GM15510 (cell line): ENCODE data around the gene RERE.

Experiments used
- POLR2A ChIP-seq: IDR thresholded peaks from 3 replicates; pipeline ENCODE4 v1.6.1; 2011; ENCODE audit warnings: borderline replicate concordance; ENCODE audit not compliant: insufficient read length; ENCODE audit errors: extremely low read depth

Gene RERE

DNA sequence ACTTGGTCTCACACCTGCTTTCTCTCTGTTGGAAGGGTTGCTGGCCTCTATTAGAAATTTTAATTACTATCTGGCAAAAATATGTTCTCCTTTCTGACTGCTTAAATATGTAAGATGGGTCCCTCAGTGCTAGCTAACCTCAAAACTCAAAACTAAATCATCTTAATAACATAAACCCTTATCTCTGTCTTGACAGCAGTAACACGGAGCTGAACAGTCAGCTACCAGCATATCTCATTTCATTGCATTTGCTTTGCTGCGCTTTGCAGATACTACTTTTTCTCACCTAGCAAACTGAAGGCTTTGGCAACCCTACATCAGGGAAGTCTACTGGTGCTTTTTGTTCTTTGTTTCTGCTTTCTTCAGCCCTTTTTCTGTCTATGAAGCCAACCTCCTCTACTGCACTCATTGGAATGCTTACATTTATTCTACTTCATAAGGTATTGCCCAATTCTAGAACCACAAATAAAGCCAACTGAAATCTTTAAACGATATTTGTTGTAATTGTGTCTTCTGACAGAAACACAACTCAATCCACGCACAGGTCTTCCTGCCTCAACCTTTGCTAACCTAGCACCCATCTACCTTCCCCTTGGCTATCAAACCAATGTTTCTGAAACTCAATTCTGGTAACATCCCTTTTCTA lies 95.6 kb downstream of the RERE start:
- no peak for TF ChIP-seq POLR2A

GRCh38 chr1:8720347-8720746 lies 97.1 kb downstream of the RERE start:
- TF ChIP-seq POLR2A, result no peak

GRCh38 chr1:8718850-8719361 lies 98.5 kb downstream of the RERE start:
- no peak for TF ChIP-seq POLR2A

GRCh38 chr1:8717148-8717547 lies 100.3 kb downstream of the RERE start:
- no peak for TF ChIP-seq POLR2A

DNA sequence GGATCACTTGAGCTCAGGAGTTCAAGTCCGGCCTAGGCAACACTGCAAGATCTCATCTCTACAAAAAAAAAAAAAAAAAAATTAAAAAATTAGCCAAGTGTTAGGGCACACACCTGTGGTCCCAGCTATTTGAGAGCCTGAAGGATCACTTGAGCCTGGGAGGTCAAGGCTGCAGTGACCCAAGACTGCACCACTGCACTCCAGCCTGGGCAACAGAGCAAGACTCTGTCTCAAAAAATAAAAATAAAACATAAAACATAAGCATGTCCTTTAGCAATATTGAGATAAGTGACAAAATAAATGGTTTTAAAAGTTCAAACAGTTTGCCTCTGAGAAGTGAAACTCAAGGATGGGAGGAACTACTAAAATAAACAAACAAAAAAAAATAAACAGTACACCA lies 101.2 kb downstream of the RERE start:
- TF ChIP-seq POLR2A, result no peak

GRCh38 chr1:8714173-8714572 lies 103.3 kb downstream of the RERE start:
- TF ChIP-seq POLR2A, result no peak

GRCh38 chr1:8712413-8713231 lies 104.8 kb downstream of the RERE start:
- TF ChIP-seq POLR2A, result no peak

- TF ChIP-seq POLR2A, result no peak
Measured at GRCh38 chr1:8711873-8712412, 105.5 kb downstream of the RERE start.

DNA sequence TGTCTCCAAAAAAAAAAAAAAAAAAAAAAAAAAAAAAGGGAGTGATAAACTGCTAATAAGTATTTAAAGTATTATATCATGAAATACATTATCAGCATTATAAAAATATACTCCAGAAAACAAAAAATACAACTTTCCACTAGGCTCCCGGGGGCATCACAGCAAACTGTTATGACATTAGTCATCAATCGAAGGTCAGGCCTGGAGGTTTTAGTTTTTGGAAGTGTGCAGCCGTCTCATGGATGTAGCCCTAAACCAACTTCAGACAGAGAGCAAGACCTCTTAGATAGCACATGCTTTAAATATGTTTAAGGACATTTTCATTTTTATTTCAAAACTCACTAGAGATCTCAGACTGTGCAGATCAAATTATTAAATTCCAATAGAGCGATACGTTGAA lies 106.3 kb downstream of the RERE start:
- TF ChIP-seq POLR2A, result no peak

DNA sequence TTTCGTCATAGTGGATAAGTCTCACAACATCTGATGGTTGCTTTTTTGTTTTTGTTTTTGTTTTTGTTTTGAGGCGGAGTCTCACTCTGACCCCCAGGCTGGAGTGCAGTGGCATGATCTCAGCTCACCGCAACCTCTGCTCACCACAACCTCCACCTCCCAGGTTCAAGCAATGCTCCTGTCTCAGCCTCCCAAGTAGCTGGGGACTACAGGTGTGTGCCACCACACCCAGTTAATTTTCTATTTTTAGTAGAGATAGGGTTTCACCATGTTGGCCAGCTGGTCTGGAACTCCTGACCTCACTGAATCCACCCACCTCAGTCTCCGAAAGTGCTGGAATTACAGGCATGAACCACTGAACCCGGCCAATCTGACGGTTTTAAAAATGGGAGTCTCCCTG lies 109.2 kb downstream of the RERE start:
- no peak for TF ChIP-seq POLR2A

DNA sequence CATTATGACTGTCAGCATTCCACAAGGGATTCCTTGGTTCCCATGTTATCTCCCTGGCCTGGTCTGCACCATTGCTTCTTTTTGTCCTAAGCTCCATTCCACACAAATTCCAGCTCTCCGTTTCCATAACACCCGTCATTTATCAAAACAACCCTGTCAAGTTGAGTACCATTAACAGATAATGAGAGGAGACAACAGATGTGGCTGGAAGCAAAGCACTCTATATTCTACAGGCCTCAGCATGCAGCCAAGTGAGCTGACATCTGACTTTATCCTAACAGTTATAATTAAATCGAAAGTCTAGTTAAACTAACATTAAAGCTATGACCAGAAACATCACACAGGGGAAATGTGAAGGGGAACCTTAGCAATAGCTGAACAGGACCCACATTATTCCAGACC lies 110.4 kb downstream of the RERE start:
- no peak for TF ChIP-seq POLR2A

GRCh38 chr1:8706291-8706690 lies 111.1 kb downstream of the RERE start:
- TF ChIP-seq POLR2A, result no peak

DNA sequence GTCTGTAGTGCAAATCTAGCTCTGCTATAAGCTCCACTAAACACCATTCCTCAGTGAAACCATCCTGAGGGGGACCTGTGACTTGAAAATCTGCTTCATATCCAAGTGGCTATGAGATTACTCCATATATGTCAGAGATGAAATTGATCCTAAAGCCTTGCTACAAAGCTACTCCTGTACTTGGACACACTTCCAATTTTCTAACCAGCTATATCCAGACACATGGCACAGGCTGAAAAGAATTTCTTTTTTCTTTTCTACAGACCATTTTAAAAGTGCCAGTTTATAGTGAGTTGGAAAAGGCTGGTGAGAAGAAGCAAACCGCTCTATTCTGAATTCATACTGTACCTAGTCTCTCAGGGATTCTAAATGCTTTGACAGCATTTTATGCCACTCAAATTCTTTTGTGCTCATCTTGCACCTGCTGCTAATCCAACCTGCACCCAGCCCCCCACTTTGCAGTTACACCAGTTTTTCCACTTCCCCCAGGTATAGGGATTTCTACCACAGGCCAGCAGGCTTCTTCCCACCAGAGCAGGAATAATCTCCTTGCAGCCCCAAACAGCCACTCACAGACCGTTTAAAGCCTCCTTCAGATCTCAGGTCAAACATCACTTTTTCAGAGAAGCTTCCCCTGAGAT lies 112.5 kb downstream of the RERE start:
- TF ChIP-seq POLR2A, result no peak

GRCh38 chr1:8702850-8703810 lies 114.3 kb downstream of the RERE start:
- peak; percentile 75 for TF ChIP-seq POLR2A
